ENCODE measurements around the gene SH3D19. TPM values are rescaled to one million over a fixed set of nuclear protein-coding genes. Genes with fewer than 3 reads are reported as not detected.

Gene SH3D19
- total RNA-seq, 1 experiment from 2014 or later, result 15.5 TPM

DNA sequence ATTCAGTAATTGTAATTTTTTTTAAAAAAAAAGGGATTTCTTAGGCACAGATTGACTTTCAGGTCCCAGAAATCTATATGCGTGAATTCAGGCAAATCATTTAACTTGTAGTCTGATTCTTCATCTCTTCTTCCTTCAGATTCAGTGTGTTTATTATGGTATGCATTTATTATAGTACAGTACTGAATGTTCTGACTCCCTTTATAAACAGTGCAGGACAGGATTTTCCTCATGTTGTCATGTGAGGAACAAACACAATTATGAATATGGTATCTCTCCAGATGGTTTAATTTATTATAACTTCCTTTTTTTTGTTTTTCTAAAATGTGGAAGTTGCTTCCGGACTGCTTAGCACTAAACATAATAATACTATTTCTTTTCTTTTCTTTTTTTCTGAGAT, 171.8 kb downstream of the SH3D19 start:
- no TSS peak for BruUV-seq (replicated peaks)
- no peaks in the 10 kb centered on the region for H3K9me3 Mint-ChIP-seq (ENCODE audit: low read depth, unreplicated experiment)
- no peak overlapping the region for H3K4me3 Mint-ChIP-seq (ENCODE audit: low read depth, unreplicated experiment)
- H3K27me3 Mint-ChIP-seq (ENCODE audit: unreplicated experiment), result no peaks in the 10 kb centered on the region
- intact Hi-C loops (cut with micrococcal nuclease; ENCODE audit: unreplicated experiment), result no loop called here
- TF ChIP-seq, protein P1, sequence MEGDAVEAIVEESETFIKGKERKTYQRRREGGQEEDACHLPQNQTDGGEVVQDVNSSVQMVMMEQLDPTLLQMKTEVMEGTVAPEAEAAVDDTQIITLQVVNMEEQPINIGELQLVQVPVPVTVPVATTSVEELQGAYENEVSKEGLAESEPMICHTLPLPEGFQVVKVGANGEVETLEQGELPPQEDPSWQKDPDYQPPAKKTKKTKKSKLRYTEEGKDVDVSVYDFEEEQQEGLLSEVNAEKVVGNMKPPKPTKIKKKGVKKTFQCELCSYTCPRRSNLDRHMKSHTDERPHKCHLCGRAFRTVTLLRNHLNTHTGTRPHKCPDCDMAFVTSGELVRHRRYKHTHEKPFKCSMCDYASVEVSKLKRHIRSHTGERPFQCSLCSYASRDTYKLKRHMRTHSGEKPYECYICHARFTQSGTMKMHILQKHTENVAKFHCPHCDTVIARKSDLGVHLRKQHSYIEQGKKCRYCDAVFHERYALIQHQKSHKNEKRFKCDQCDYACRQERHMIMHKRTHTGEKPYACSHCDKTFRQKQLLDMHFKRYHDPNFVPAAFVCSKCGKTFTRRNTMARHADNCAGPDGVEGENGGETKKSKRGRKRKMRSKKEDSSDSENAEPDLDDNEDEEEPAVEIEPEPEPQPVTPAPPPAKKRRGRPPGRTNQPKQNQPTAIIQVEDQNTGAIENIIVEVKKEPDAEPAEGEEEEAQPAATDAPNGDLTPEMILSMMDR (IDR thresholded peaks at IDR 0.05; ENCODE audit: unreplicated experiment), result no peak
- DNase-seq, result no peak
- no peak overlapping the region for H3K27ac Mint-ChIP-seq (ENCODE audit: unreplicated experiment)
- CTCF ChIA-PET, result no interaction called here
- no peaks in the 10 kb centered on the region for H3K4me1 Mint-ChIP-seq (ENCODE audit: low read depth, unreplicated experiment)
- no peaks in the 10 kb centered on the region for H3K36me3 Mint-ChIP-seq (ENCODE audit: insufficient read depth, unreplicated experiment)

DNA sequence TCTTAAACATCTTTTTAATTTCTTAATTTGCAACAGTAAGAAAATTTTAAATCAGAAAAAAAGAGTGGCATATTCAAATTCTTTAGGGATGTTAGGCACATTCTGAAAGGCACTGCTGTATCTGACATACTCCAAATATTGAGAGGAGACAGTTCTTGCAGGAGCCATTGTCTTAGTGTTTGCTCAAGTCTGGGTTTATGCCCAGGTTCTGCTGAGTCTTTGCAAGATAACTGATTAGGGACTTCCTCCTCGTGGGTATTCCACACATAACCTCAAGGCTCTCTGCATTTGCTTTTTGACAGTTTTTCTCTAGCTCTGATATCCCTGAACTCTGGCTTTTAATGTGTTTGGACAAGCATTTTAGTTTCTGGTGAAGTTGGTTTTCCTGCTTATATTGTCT, 173.4 kb downstream of the SH3D19 start:
- CTCF ChIA-PET, result interaction anchor here (0.7 kb wide), 1 partner anchor 123 kb away, joined by 4 read pairs; no protein-coding TSS in a partner anchor
- Mint-ChIP-seq H3K9me3 (ENCODE audit: low read depth, unreplicated experiment) (no peaks in the 10 kb centered on the region), H3K4me1 (ENCODE audit: low read depth, unreplicated experiment) (no peaks in the 10 kb centered on the region), H3K27ac (ENCODE audit: unreplicated experiment) (no peak overlapping the region), H3K36me3 (ENCODE audit: insufficient read depth, unreplicated experiment) (no peaks in the 10 kb centered on the region), H3K4me3 (ENCODE audit: low read depth, unreplicated experiment) (no peak overlapping the region), H3K27me3 (ENCODE audit: unreplicated experiment) (no peaks in the 10 kb centered on the region)
- TF ChIP-seq, protein P1 (IDR thresholded peaks at IDR 0.05; ENCODE audit: unreplicated experiment), result no peak
- DNase-seq, result no peak
- intact Hi-C loops (cut with micrococcal nuclease; ENCODE audit: unreplicated experiment), result no loop called here
- BruUV-seq (replicated peaks), result no TSS peak

DNA sequence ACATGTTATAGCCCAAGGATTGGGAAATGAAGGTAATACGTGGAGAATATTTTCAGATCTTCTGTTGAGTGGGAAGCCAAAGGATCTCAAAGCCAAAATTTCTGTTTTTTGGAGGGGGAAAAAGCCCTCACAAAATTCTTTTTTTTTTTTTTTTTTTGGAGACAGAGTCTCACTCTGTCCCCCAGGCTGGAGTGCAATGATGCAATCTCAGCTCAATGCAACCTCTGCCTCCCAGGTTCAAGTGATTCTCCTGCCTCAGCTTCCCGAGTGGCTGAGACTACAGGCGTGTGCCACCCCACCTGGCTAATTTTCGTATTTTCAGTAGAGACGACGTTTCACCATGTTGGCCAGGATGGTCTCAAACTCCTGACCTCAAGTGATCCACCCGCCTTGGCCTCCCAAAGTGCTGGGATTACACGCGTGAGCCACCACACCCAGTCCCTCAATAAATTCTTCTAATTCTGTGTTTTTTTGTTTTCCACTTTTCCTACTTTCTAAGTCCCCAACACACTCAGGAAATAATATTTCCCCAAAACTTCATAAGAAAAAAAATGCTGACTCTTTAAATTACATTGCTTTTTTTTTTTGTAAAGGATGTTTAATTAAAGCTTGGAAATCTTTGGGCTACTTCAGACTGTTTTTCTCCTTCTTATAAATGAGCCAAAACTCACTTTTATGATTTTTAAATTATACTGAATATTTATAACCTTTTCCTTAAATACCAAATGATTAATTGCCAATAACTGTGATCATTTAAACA, 174.4 kb downstream of the SH3D19 start:
- Mint-ChIP-seq H3K27ac (ENCODE audit: unreplicated experiment) (no peak overlapping the region), H3K4me3 (ENCODE audit: low read depth, unreplicated experiment) (no peak overlapping the region), H3K27me3 (ENCODE audit: unreplicated experiment) (no peaks in the 10 kb centered on the region), H3K4me1 (ENCODE audit: low read depth, unreplicated experiment) (no peaks in the 10 kb centered on the region), H3K36me3 (ENCODE audit: insufficient read depth, unreplicated experiment) (no peaks in the 10 kb centered on the region), H3K9me3 (ENCODE audit: low read depth, unreplicated experiment) (no peaks in the 10 kb centered on the region)
- CTCF ChIA-PET, result no interaction called here
- no TSS peak for BruUV-seq (replicated peaks)
- intact Hi-C loops (cut with micrococcal nuclease; ENCODE audit: unreplicated experiment), result no loop called here
- TF ChIP-seq, protein P1 (IDR thresholded peaks at IDR 0.05; ENCODE audit: unreplicated experiment), result no peak
- no peak for DNase-seq

DNA sequence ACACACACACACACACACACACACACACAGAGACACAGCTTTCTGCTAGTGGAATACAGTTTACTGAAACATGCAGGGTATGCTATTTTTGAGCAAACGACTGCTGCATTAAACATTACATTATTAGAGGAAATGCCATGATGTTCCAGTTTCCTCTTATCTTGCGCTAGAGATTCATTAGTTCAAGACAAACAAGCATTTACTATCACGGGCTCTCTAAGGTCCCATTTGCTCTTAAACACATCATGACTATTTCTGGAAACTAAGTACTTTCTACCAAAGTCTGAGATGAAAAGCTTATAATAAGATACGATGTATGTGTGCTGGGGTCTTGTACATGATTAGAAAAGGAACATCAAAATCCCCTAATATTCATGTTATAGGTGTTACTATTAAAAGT, 177.1 kb downstream of the SH3D19 start:
- Mint-ChIP-seq H3K9me3 (ENCODE audit: low read depth, unreplicated experiment) (no peaks in the 10 kb centered on the region), H3K27me3 (ENCODE audit: unreplicated experiment) (no peaks in the 10 kb centered on the region), H3K27ac (ENCODE audit: unreplicated experiment) (no peak overlapping the region), H3K4me3 (ENCODE audit: low read depth, unreplicated experiment) (no peak overlapping the region), H3K4me1 (ENCODE audit: low read depth, unreplicated experiment) (no peaks in the 10 kb centered on the region), H3K36me3 (ENCODE audit: insufficient read depth, unreplicated experiment) (no peaks in the 10 kb centered on the region)
- DNase-seq, result no peak
- no TSS peak for BruUV-seq (replicated peaks)
- intact Hi-C loops (cut with micrococcal nuclease; ENCODE audit: unreplicated experiment), result no loop called here
- TF ChIP-seq, protein P1 (IDR thresholded peaks at IDR 0.05; ENCODE audit: unreplicated experiment), result no peak
- CTCF ChIA-PET, result no interaction called here

Data from Calu3 (cell line).